ENCODE data around the gene KIRREL3. TPM values are rescaled to one million over a fixed set of nuclear protein-coding genes. Genes with fewer than 3 reads are reported as not detected.

The KIRREL3 gene
- total RNA-seq, 1 donor from 2014 or later: not detected

- Mint-ChIP-seq H3K27me3 (peaks cover 1% of the 10 kb centered on the region), H3K36me3 (ENCODE audit: low read depth) (no peaks in the 10 kb centered on the region), H3K4me3 (no peak overlapping the region), H3K27ac (no peak overlapping the region), H3K4me1 (peaks cover 11% of the 10 kb centered on the region), H3K9me3 (no peaks in the 10 kb centered on the region)
- intact Hi-C loops (cut with micrococcal nuclease): no loop called here
- no peak for DNase-seq
These were observed 540.0 kb downstream of the KIRREL3 start for GRCh38 chr11:126460417-126461095.

GRCh38 chr11:126459691-126460281 is 540.8 kb downstream of the KIRREL3 start:
- no peaks in the 10 kb centered on the region for H3K27me3 Mint-ChIP-seq
- no peak overlapping the region for H3K4me3 Mint-ChIP-seq
- H3K36me3 Mint-ChIP-seq (ENCODE audit: low read depth): no peaks in the 10 kb centered on the region
- no peak for DNase-seq
- H3K9me3 Mint-ChIP-seq: no peaks in the 10 kb centered on the region
- H3K27ac Mint-ChIP-seq: no peak overlapping the region
- intact Hi-C loops (cut with micrococcal nuclease): no loop called here
- peaks cover 3% of the 10 kb centered on the region for H3K4me1 Mint-ChIP-seq

GRCh38 chr11:126457817-126458216 is 542.8 kb downstream of the KIRREL3 start:
- intact Hi-C loops (cut with micrococcal nuclease): no loop called here
- no peak overlapping the region for H3K27ac Mint-ChIP-seq
- no peaks in the 10 kb centered on the region for H3K27me3 Mint-ChIP-seq
- H3K9me3 Mint-ChIP-seq: no peaks in the 10 kb centered on the region
- no peaks in the 10 kb centered on the region for H3K36me3 Mint-ChIP-seq (ENCODE audit: low read depth)
- H3K4me3 Mint-ChIP-seq: no peak overlapping the region
- no peak for DNase-seq
- no peaks in the 10 kb centered on the region for H3K4me1 Mint-ChIP-seq

- no peak overlapping the region for H3K4me3 Mint-ChIP-seq
- H3K27ac Mint-ChIP-seq: no peak overlapping the region
- H3K4me1 Mint-ChIP-seq: no peaks in the 10 kb centered on the region
- H3K9me3 Mint-ChIP-seq: no peaks in the 10 kb centered on the region
- H3K27me3 Mint-ChIP-seq: no peaks in the 10 kb centered on the region
- intact Hi-C loops (cut with micrococcal nuclease): no loop called here
- no peaks in the 10 kb centered on the region for H3K36me3 Mint-ChIP-seq (ENCODE audit: low read depth)
- DNase-seq: no peak
These were observed 543.6 kb downstream of the KIRREL3 start for GRCh38 chr11:126456783-126457542.

GRCh38 chr11:126456089-126456488 is 544.5 kb downstream of the KIRREL3 start:
- H3K36me3 Mint-ChIP-seq (ENCODE audit: low read depth): no peaks in the 10 kb centered on the region
- H3K27ac Mint-ChIP-seq: no peak overlapping the region
- H3K4me3 Mint-ChIP-seq: no peak overlapping the region
- H3K27me3 Mint-ChIP-seq: no peaks in the 10 kb centered on the region
- DNase-seq: no peak
- H3K4me1 Mint-ChIP-seq: no peaks in the 10 kb centered on the region
- intact Hi-C loops (cut with micrococcal nuclease): no loop called here
- H3K9me3 Mint-ChIP-seq: peaks cover 5% of the 10 kb centered on the region

GRCh38 chr11:126452241-126453101 is 548.1 kb downstream of the KIRREL3 start:
- intact Hi-C loops (cut with micrococcal nuclease): no loop called here
- no peak overlapping the region for H3K27ac Mint-ChIP-seq
- no peaks in the 10 kb centered on the region for H3K36me3 Mint-ChIP-seq (ENCODE audit: low read depth)
- no peak for DNase-seq
- H3K4me1 Mint-ChIP-seq: no peaks in the 10 kb centered on the region
- H3K27me3 Mint-ChIP-seq: no peaks in the 10 kb centered on the region
- H3K9me3 Mint-ChIP-seq: peaks cover 19% of the 10 kb centered on the region
- no peak overlapping the region for H3K4me3 Mint-ChIP-seq

GRCh38 chr11:126451211-126451802 is 549.3 kb downstream of the KIRREL3 start:
- intact Hi-C loops (cut with micrococcal nuclease): no loop called here
- no peak overlapping the region for H3K27ac Mint-ChIP-seq
- no peaks in the 10 kb centered on the region for H3K36me3 Mint-ChIP-seq (ENCODE audit: low read depth)
- H3K9me3 Mint-ChIP-seq: peaks cover 19% of the 10 kb centered on the region
- no peaks in the 10 kb centered on the region for H3K4me1 Mint-ChIP-seq
- H3K4me3 Mint-ChIP-seq: no peak overlapping the region
- no peaks in the 10 kb centered on the region for H3K27me3 Mint-ChIP-seq
- DNase-seq: no peak

- no peaks in the 10 kb centered on the region for H3K36me3 Mint-ChIP-seq (ENCODE audit: low read depth)
- DNase-seq: no peak
- H3K27ac Mint-ChIP-seq: no peak overlapping the region
- H3K4me1 Mint-ChIP-seq: no peaks in the 10 kb centered on the region
- H3K27me3 Mint-ChIP-seq: no peaks in the 10 kb centered on the region
- intact Hi-C loops (cut with micrococcal nuclease): no loop called here
- no peak overlapping the region for H3K4me3 Mint-ChIP-seq
- H3K9me3 Mint-ChIP-seq: peaks cover 19% of the 10 kb centered on the region
These were observed 549.8 kb downstream of the KIRREL3 start for GRCh38 chr11:126450806-126451205.

- Mint-ChIP-seq H3K4me1 (no peaks in the 10 kb centered on the region), H3K4me3 (no peak overlapping the region), H3K27me3 (no peaks in the 10 kb centered on the region), H3K9me3 (peaks cover 19% of the 10 kb centered on the region), H3K27ac (no peak overlapping the region), H3K36me3 (ENCODE audit: low read depth) (no peaks in the 10 kb centered on the region)
- intact Hi-C loops (cut with micrococcal nuclease): no loop called here
- no peak for DNase-seq
These were observed 550.4 kb downstream of the KIRREL3 start for GRCh38 chr11:126450198-126450597.

GRCh38 chr11:126446581-126446980 is 554.0 kb downstream of the KIRREL3 start:
- peaks cover 19% of the 10 kb centered on the region for H3K9me3 Mint-ChIP-seq
- H3K4me3 Mint-ChIP-seq: no peak overlapping the region
- peaks cover 2% of the 10 kb centered on the region for H3K27me3 Mint-ChIP-seq
- no peak for DNase-seq
- no peaks in the 10 kb centered on the region for H3K36me3 Mint-ChIP-seq (ENCODE audit: low read depth)
- intact Hi-C loops (cut with micrococcal nuclease): no loop called here
- no peak overlapping the region for H3K27ac Mint-ChIP-seq
- H3K4me1 Mint-ChIP-seq: no peaks in the 10 kb centered on the region

- DNase-seq: no peak
- Mint-ChIP-seq H3K4me1 (peaks cover 3% of the 10 kb centered on the region), H3K9me3 (no peaks in the 10 kb centered on the region), H3K4me3 (no peak overlapping the region), H3K27me3 (peaks cover 6% of the 10 kb centered on the region), H3K36me3 (ENCODE audit: low read depth) (no peaks in the 10 kb centered on the region), H3K27ac (no peak overlapping the region)
- intact Hi-C loops (cut with micrococcal nuclease): no loop called here
These were observed 556.5 kb downstream of the KIRREL3 start for GRCh38 chr11:126444072-126444471.

- H3K4me3 Mint-ChIP-seq: no peak overlapping the region
- H3K4me1 Mint-ChIP-seq: peaks cover 3% of the 10 kb centered on the region
- intact Hi-C loops (cut with micrococcal nuclease): no loop called here
- H3K27me3 Mint-ChIP-seq: peaks cover 6% of the 10 kb centered on the region
- H3K36me3 Mint-ChIP-seq (ENCODE audit: low read depth): no peaks in the 10 kb centered on the region
- no peak overlapping the region for H3K27ac Mint-ChIP-seq
- H3K9me3 Mint-ChIP-seq: no peaks in the 10 kb centered on the region
- no peak for DNase-seq
These were observed 557.5 kb downstream of the KIRREL3 start for GRCh38 chr11:126443120-126443519.

GRCh38 chr11:126440792-126441514 is 559.6 kb downstream of the KIRREL3 start:
- Mint-ChIP-seq H3K27ac (no peak overlapping the region), H3K9me3 (no peaks in the 10 kb centered on the region), H3K36me3 (ENCODE audit: low read depth) (no peaks in the 10 kb centered on the region), H3K27me3 (peaks cover 6% of the 10 kb centered on the region), H3K4me1 (peaks cover 3% of the 10 kb centered on the region), H3K4me3 (no peak overlapping the region)
- intact Hi-C loops (cut with micrococcal nuclease): loop anchor here (1.0 kb wide), 3 partner anchors 39 to 553 kb away; no protein-coding TSS in a partner anchor
- DNase-seq: peak; percentile 93

All from activated CD4-positive, alpha-beta T cell treated with anti-CD3 and anti-CD28 coated beads, Interleukin-2, amount 10 ng/mL, durations not matched to agents 24 days and 14 days (primary cell).